Suprapubic skin (tissue), 4 donors: ENCODE data around the gene NPM1. TPM values are rescaled to one million over a fixed set of nuclear protein-coding genes. Genes with fewer than 3 reads are reported as not detected.

Experiments used
- DNase-seq, 2 donors: peaks; one replicate each; pipeline ENCODE4 v3.0.0-alpha.2; 2019; ENCODE audit warnings: low spot score in 2 of 2
- H3K27ac ChIP-seq: fragments of 200-600 bp; sonication (generic); one replicate; pipeline ENCODE4 v1.5.1; 2019
- H3K27me3 ChIP-seq: fragments of 200-600 bp; sonication (generic); one replicate; pipeline ENCODE4 v1.5.1; 2019
- H3K36me3 ChIP-seq: fragments of 200-600 bp; sonication (generic); one replicate; pipeline ENCODE4 v1.5.1; 2019
- H3K4me1 ChIP-seq: fragments of 200-600 bp; sonication (generic); one replicate; pipeline ENCODE4 v1.5.1; 2019
- H3K4me3 ChIP-seq: fragments of 200-600 bp; sonication (generic); one replicate; pipeline ENCODE4 v1.5.1; 2019; ENCODE audit warnings: mild to moderate bottlenecking
- H3K9me3 ChIP-seq: fragments of 200-600 bp; sonication (generic); one replicate; pipeline ENCODE4 v1.5.1; 2019
- CTCF ChIP-seq, 2 donors: fragments of 200-600 bp in 1 of 2; fragments of 450-650 bp in 1 of 2; sonication (generic) in 1 of 2; IDR thresholded peaks; one replicate each; pipeline ENCODE4 v1.5.1; 2016 to 2019; ENCODE audit warnings: antibody characterized with exemption in 2 of 2, mild to moderate bottlenecking in 1 of 2, moderate library complexity in 1 of 2
- EP300 ChIP-seq: sonication (generic); formaldehyde crosslinking; IDR thresholded peaks from one replicate; pipeline ENCODE4 v1.6.1; 2017; ENCODE audit warnings: antibody characterized with exemption
- POLR2A ChIP-seq, 2 donors: fragments of 450-650 bp; IDR thresholded peaks; one replicate each; pipeline ENCODE4 v1.6.1; 2017; ENCODE audit warnings: antibody characterized with exemption in 2 of 2, mild to moderate bottlenecking in 2 of 2, moderate library complexity in 2 of 2
- POLR2AphosphoS5 ChIP-seq, 3 donors: sonication (generic); formaldehyde crosslinking; IDR thresholded peaks; one replicate each; pipeline ENCODE4 v1.6.1; 2017; ENCODE audit warnings: antibody characterized with exemption in 3 of 3
- WGBS: methylation state at CpG from one replicate; pipeline ENCODE4 v1.1.5; 2018; 5-methylcytosine and 5-hydroxymethylcytosine counted together
- total RNA-seq, 4 donors: library from RNA; depleted of rRNA; stranded (reverse); fragments of >200 nt; gene quantifications; one replicate each; pipeline ENCODE4 v1.1.0, GENCODE V29; 2016

Gene NPM1
- total RNA-seq = 100 to 1,000 TPM; 439 to 524 (median 469) TPM

DNA sequence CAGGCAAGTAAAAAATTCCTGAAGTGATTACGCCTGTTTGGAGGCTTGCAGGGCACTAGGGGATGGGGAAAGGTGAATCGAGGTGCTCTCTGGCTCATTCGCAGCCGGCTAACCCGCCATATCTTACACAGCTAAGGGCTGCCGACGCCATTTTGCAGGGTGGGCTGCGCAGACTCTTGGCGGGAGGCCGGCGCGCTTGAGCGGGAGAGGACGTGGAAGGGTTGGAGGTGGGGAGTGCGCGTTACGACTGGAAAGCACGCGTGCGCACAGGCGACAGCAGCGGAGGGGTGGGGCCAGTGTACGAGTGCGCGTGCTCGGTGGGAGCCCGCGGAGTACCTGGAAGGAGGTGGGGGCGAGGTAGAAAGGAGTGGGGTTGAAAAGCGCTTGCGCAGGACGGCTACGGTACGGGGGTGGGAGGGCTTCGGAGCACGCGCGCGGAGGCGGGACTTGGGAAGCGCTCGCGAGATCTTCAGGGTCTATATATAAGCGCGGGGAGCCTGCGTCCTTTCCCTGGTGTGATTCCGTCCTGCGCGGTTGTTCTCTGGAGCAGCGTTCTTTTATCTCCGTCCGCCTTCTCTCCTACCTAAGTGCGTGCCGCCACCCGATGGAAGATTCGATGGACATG lies at the start of gene NPM1:
Gene NPM1, plus strand, starts transcription at position 505 of the 625 bp plus-strand sequence. Its CDS starts 100 bp downstream, at position 605.
- Histone ChIP-seq H3K27ac (peak within 1 kb of the TSS; percentile 96), H3K4me1 (peaks cover 34% of the 10 kb centered on the region), H3K4me3 (peak within 1 kb of the TSS; percentile 96), H3K27me3 (no peaks in the 10 kb centered on the region), H3K9me3 (no peaks in the 10 kb centered on the region), H3K36me3 (peaks cover 7% of the 10 kb centered on the region)
- peak; percentile 97 to 98 for DNase-seq
- WGBS = under 1% methylated on average over 56 of the region's 56 CpGs
- TF ChIP-seq CTCF (IDR thresholded peaks at IDR 0.05) (no peak), POLR2AphosphoS5 (IDR thresholded peaks at IDR 0.05) (peak in 2 of 3 donors; percentile 79 to 93), POLR2A (IDR thresholded peaks at IDR 0.05) (peak; percentile 92 to 94), EP300 (no peak)

DNA sequence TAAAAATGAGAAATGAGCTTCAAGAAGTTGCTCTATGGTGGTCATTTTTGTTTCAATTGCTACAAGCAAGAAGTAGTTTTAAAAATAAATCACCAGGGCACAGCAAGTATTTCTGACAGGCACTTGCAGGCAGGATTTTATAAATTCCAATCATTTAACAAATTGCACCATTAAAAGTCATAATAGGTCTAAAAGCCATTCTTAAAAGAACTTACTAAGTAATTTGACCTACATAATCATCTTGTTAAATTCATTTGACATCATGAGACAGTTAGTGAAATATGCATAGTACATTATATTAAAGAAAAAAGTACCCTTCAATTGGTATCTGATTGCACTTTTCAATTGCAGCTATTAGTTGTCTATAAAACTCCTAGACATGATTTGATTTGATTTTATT lies 47.6 kb upstream of the NPM1 start:
- Histone ChIP-seq H3K27me3 (peaks cover 50% of the 10 kb centered on the region), H3K27ac (no peak overlapping the region), H3K9me3 (no peaks in the 10 kb centered on the region), H3K4me3 (no peak overlapping the region), H3K4me1 (peaks cover 12% of the 10 kb centered on the region), H3K36me3 (no peaks in the 10 kb centered on the region)
- DNase-seq = no peak
- TF ChIP-seq EP300 = no peak
- no peak for TF ChIP-seq CTCF (IDR thresholded peaks at IDR 0.05)
- no peak for TF ChIP-seq POLR2AphosphoS5 (IDR thresholded peaks at IDR 0.05)
- TF ChIP-seq POLR2A (IDR thresholded peaks at IDR 0.05) = no peak

- TF ChIP-seq POLR2AphosphoS5 (IDR thresholded peaks at IDR 0.05) (no peak), POLR2A (IDR thresholded peaks at IDR 0.05) (no peak), EP300 (no peak), CTCF (IDR thresholded peaks at IDR 0.05) (no peak)
- Histone ChIP-seq H3K9me3 (no peaks in the 10 kb centered on the region), H3K4me1 (peaks cover 12% of the 10 kb centered on the region), H3K4me3 (no peak overlapping the region), H3K27ac (no peak overlapping the region), H3K27me3 (peaks cover 47% of the 10 kb centered on the region), H3K36me3 (no peaks in the 10 kb centered on the region)
- 73% methylated on average over 6 of the region's 6 CpGs for WGBS
- DNase-seq = no peak
Measured at GRCh38 chr5:171340491-171340890, 47.2 kb upstream of the NPM1 start.

DNA sequence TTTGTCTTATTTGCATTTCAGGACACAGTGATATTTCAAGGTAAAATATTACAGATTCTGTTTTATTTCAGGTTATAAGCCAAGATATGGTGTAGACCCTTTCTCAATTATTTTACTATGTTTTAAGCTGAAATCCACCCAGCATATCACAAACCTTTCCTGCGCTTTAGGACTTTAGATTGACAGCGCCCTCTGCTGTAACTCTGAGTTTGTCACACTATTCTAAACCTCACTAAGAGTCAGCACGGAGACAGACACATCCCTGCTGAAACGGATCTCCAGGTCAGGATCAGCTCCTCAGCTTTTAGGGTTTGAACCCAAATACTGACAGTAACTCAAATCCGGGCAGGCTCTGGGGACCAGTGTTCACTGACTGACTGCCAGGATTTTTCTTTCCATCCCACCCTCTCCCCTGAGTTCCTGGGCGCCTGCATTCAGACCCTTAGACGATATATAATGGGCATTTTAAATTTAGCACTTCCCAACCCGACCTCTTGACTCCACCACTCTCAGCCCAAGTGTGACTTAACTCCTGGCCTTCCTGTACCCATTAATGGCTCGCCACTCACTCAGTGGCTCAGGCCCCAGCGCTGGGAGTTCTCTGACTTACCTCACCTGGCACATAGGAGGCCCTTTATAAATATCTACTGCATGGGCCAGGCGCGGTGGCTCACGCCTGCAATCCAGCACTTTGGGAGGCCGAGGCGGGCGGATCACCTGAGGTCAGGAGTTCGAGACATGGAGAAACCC lies 45.1 kb upstream of the NPM1 start:
- DNase-seq = no peak
- no peaks in the 10 kb centered on the region for H3K4me1 ChIP-seq
- TF ChIP-seq CTCF (IDR thresholded peaks at IDR 0.05) = peak in 1 of 2 donors; percentile 51
- no peak for TF ChIP-seq POLR2AphosphoS5 (IDR thresholded peaks at IDR 0.05)
- no peaks in the 10 kb centered on the region for H3K36me3 ChIP-seq
- no peaks in the 10 kb centered on the region for H3K9me3 ChIP-seq
- no peak overlapping the region for H3K27ac ChIP-seq
- H3K4me3 ChIP-seq = no peak overlapping the region
- H3K27me3 ChIP-seq = peaks cover 31% of the 10 kb centered on the region
- WGBS = 54% methylated on average over 17 of the region's 17 CpGs

- no peaks in the 10 kb centered on the region for H3K4me1 ChIP-seq
- 93% methylated on average over 19 of the region's 19 CpGs for WGBS
Measured at GRCh38 chr5:171344936-171345608, 42.6 kb upstream of the NPM1 start.

More at GRCh38 chr5:171344936-171345608, 42.6 kb upstream of the NPM1 start:
- H3K27me3 ChIP-seq = peaks cover 18% of the 10 kb centered on the region
- H3K9me3 ChIP-seq = no peaks in the 10 kb centered on the region
- H3K36me3 ChIP-seq = no peaks in the 10 kb centered on the region
- H3K4me3 ChIP-seq = no peak overlapping the region
- DNase-seq = no peak
- TF ChIP-seq CTCF (IDR thresholded peaks at IDR 0.05) (no peak), EP300 (no peak), POLR2AphosphoS5 (IDR thresholded peaks at IDR 0.05) (no peak), POLR2A (IDR thresholded peaks at IDR 0.05) (no peak)
- no peak overlapping the region for H3K27ac ChIP-seq
